A673 (cell line): ENCODE measurements around the gene LIMS1.

ENCODE experiments used
- EZH2 ChIP-seq: fragments of 200-600 bp; sonication (generic); IDR thresholded peaks from 2 replicates; pipeline ENCODE4 v1.6.1; 2017; ENCODE audit warnings: borderline replicate concordance, low read depth, mild to moderate bottlenecking, mixed read lengths, antibody characterized with exemption, low read length; ENCODE audit not compliant: poor library complexity, severe bottlenecking
- TF ChIP-seq, protein P1 (sequence below): fragments of 300-800, 200-600 bp; sonication (generic); conservative IDR thresholded peaks from 2 replicates; pipeline ENCODE4 v1.5.1; 2017; ENCODE audit warnings: low read depth, mild to moderate bottlenecking, antibody characterized with exemption, low read length, moderate library complexity, mixed read lengths

DNA sequence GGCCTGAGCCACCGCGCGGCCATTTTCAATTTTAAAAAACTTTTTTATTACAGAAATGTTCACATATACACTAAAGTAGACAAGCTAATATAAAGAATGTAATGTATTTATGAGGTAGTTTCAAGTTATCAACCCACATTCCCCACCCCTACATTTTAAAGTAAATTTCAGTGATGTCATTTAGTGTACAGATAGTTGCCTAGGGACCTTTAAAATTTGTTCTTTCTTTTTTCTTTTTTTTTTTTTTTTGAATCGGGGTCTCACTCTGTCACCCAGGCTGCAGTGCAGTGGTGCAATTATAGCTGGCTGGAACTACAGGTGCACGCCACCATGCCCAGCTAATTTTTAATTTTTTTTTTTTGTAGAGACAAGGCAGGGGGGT, 2.6 kb upstream of the LIMS1 start:
- TF ChIP-seq, protein P1, sequence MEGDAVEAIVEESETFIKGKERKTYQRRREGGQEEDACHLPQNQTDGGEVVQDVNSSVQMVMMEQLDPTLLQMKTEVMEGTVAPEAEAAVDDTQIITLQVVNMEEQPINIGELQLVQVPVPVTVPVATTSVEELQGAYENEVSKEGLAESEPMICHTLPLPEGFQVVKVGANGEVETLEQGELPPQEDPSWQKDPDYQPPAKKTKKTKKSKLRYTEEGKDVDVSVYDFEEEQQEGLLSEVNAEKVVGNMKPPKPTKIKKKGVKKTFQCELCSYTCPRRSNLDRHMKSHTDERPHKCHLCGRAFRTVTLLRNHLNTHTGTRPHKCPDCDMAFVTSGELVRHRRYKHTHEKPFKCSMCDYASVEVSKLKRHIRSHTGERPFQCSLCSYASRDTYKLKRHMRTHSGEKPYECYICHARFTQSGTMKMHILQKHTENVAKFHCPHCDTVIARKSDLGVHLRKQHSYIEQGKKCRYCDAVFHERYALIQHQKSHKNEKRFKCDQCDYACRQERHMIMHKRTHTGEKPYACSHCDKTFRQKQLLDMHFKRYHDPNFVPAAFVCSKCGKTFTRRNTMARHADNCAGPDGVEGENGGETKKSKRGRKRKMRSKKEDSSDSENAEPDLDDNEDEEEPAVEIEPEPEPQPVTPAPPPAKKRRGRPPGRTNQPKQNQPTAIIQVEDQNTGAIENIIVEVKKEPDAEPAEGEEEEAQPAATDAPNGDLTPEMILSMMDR = no peak
- TF ChIP-seq EZH2 = no peak
